SK-N-SH (cell line): ENCODE data around the gene CD207.

Source experiments
- CTCF ChIP-seq: fragments of 200-600 bp; sonication (generic); IDR thresholded peaks from 2 replicates; pipeline ENCODE4 v1.6.1; 2017; ENCODE audit warnings: antibody characterized with exemption, mild to moderate bottlenecking, moderate library complexity
- EP300 ChIP-seq, 2 experiments: IDR thresholded peaks; 2 replicates each; pipeline versions ENCODE4 v1.4.0 to v1.6.1; 2012; ENCODE audit warnings: borderline replicate concordance in 1 of 2, low read depth in 1 of 2, low read length in 1 of 2
- JUND ChIP-seq: IDR thresholded peaks from 2 replicates; pipeline ENCODE4 v1.4.0; 2012
- MAX ChIP-seq: IDR thresholded peaks from 2 replicates; pipeline ENCODE4 v1.4.0; 2012; ENCODE audit warnings: low read depth
- MEF2A ChIP-seq: IDR thresholded peaks from 2 replicates; pipeline ENCODE4 v1.4.0; 2012; ENCODE audit warnings: low read depth, borderline replicate concordance
- POLR2AphosphoS5 ChIP-seq: IDR thresholded peaks from 2 replicates; pipeline ENCODE4 v1.6.1; 2012; ENCODE audit warnings: low read depth, low read length
- RCOR1 ChIP-seq: fragments of 150-350 bp; IDR thresholded peaks from 2 replicates; pipeline ENCODE4 v1.6.1; 2017; ENCODE audit warnings: antibody characterized with exemption, low read length

- TF ChIP-seq POLR2AphosphoS5 (no peak), MEF2A (no peak), EP300 (IDR thresholded peaks at IDR 0.05; ENCODE audit: borderline replicate concordance in 1 of 2, low read depth in 1 of 2, low read length in 1 of 2) (no peak), CTCF (no peak), JUND (no peak), MAX (no peak), RCOR1 (no peak)
Observed at GRCh38 chr2:70801607-70802263, 33.9 kb downstream of the CD207 start.
